Activated T-cell treated with anti-CD3 and anti-CD28 coated beads, Interleukin-2, amount 50 U/mL, for 72 hours (primary cell): ENCODE measurements around the gene SRGAP3. TPM values are rescaled to one million over a fixed set of nuclear protein-coding genes. Genes with fewer than 3 reads are reported as not detected.

ENCODE experiments used
- ATAC-seq, 2 donors: fragments of 150-1000 bp; cut with Tn5 transposase; replicated peaks in 1 of 2; 2 replicates each; pipeline ENCODE4 v1.10.0; 2021; ENCODE audit warnings: moderate library complexity in 2 of 2, mild to moderate bottlenecking in 1 of 2
- DNase-seq, 2 donors: peaks; one replicate each; pipeline ENCODE4 v3.0.0; 2021 to 2022; ENCODE audit warnings: mixed read lengths in 1 of 2
- H3K27ac Mint-ChIP-seq: one replicate; pipeline ENCODE4 v1.8.0; 2022; ENCODE audit warnings: mild to moderate bottlenecking, moderate library complexity, mixed read lengths
- H3K27me3 Mint-ChIP-seq: one replicate; pipeline ENCODE4 v1.8.0; 2022; ENCODE audit warnings: low read depth, mixed read lengths
- H3K36me3 Mint-ChIP-seq, 2 donors: one replicate each; pipeline ENCODE4 v1.8.0; 2022; ENCODE audit warnings: mixed read lengths in 2 of 2, mild to moderate bottlenecking in 1 of 2; ENCODE audit not compliant: insufficient read depth in 2 of 2
- H3K4me1 Mint-ChIP-seq: one replicate; pipeline ENCODE4 v1.8.0; 2022; ENCODE audit warnings: low read depth, mixed read lengths
- H3K4me3 Mint-ChIP-seq, 2 donors: one replicate each; pipeline ENCODE4 v1.8.0; 2022; ENCODE audit warnings: mild to moderate bottlenecking in 2 of 2, mixed read lengths in 2 of 2, moderate library complexity in 2 of 2
- H3K9me3 Mint-ChIP-seq, 2 donors: one replicate each; pipeline ENCODE4 v1.8.0; 2022; ENCODE audit warnings: mixed read lengths in 2 of 2
- total RNA-seq, 2 donors: library from RNA; stranded (reverse); gene quantifications; one replicate each; pipeline ENCODE4 v1.2.3, GENCODE V29; 2022

Gene SRGAP3
- total RNA-seq, 2 donors from 2014 or later, result 2.8 to 3.0 TPM

GRCh38 chr3:9230596-9230995 lies 18.9 kb downstream of the SRGAP3 start:
- H3K9me3 Mint-ChIP-seq, result no peaks in the 10 kb centered on the region
- ATAC-seq, result no peak
- no peaks in the 10 kb centered on the region for H3K36me3 Mint-ChIP-seq

GRCh38 chr3:9229879-9230278 lies 19.6 kb downstream of the SRGAP3 start:
- Mint-ChIP-seq H3K36me3 (no peaks in the 10 kb centered on the region), H3K4me3 (no peak overlapping the region), H3K4me1 (peaks cover 8% of the 10 kb centered on the region), H3K9me3 (no peaks in the 10 kb centered on the region), H3K27me3 (no peaks in the 10 kb centered on the region), H3K27ac (no peak overlapping the region)
- ATAC-seq (no peak), DNase-seq (no peak)

More at GRCh38 chr3:9230596-9230995, 18.9 kb downstream of the SRGAP3 start:
- Mint-ChIP-seq H3K27me3 (no peaks in the 10 kb centered on the region), H3K4me1 (peaks cover 5% of the 10 kb centered on the region), H3K4me3 (no peak overlapping the region), H3K27ac (no peak overlapping the region)
- no peak for DNase-seq

GRCh38 chr3:9229325-9229724 lies 20.1 kb downstream of the SRGAP3 start:
- Mint-ChIP-seq H3K4me1 (peaks cover 14% of the 10 kb centered on the region), H3K4me3 (no peak overlapping the region), H3K27me3 (no peaks in the 10 kb centered on the region), H3K27ac (no peak overlapping the region), H3K36me3 (no peaks in the 10 kb centered on the region), H3K9me3 (no peaks in the 10 kb centered on the region)
- ATAC-seq, result no peak
- no peak for DNase-seq

GRCh38 chr3:9226326-9226725 lies 23.1 kb downstream of the SRGAP3 start:
- Mint-ChIP-seq H3K36me3 (no peaks in the 10 kb centered on the region), H3K4me1 (peaks cover 31% of the 10 kb centered on the region), H3K9me3 (no peaks in the 10 kb centered on the region), H3K27me3 (peaks cover 4% of the 10 kb centered on the region), H3K4me3 (no peak overlapping the region), H3K27ac (no peak overlapping the region)
- ATAC-seq, result no peak
- no peak for DNase-seq

- Mint-ChIP-seq H3K4me1 (peaks cover 31% of the 10 kb centered on the region), H3K4me3 (no peak overlapping the region), H3K36me3 (no peaks in the 10 kb centered on the region), H3K9me3 (no peaks in the 10 kb centered on the region), H3K27me3 (peaks cover 4% of the 10 kb centered on the region), H3K27ac (no peak overlapping the region)
- ATAC-seq, result no peak
- DNase-seq, result no peak
These were observed 24.2 kb downstream of the SRGAP3 start for GRCh38 chr3:9225268-9225667.

- H3K36me3 Mint-ChIP-seq, result no peaks in the 10 kb centered on the region
- H3K4me3 Mint-ChIP-seq, result no peak overlapping the region
- peak overlapping the region; percentile 16 for H3K27ac Mint-ChIP-seq
- peaks cover 31% of the 10 kb centered on the region for H3K4me1 Mint-ChIP-seq
- H3K9me3 Mint-ChIP-seq, result no peaks in the 10 kb centered on the region
- ATAC-seq (peak; percentile 93 to 94), DNase-seq (peak; percentile 50 to 53)
- peaks cover 4% of the 10 kb centered on the region for H3K27me3 Mint-ChIP-seq
These were observed 25.0 kb downstream of the SRGAP3 start for GRCh38 chr3:9224490-9224889.

GRCh38 chr3:9223672-9224071 lies 25.8 kb downstream of the SRGAP3 start:
- H3K27me3 Mint-ChIP-seq, result peaks cover 4% of the 10 kb centered on the region
- no peak overlapping the region for H3K27ac Mint-ChIP-seq
- DNase-seq (no peak), ATAC-seq (no peak)
- H3K4me1 Mint-ChIP-seq, result peaks cover 31% of the 10 kb centered on the region
- H3K36me3 Mint-ChIP-seq, result no peaks in the 10 kb centered on the region
- H3K9me3 Mint-ChIP-seq, result no peaks in the 10 kb centered on the region
- H3K4me3 Mint-ChIP-seq, result no peak overlapping the region

- Mint-ChIP-seq H3K4me3 (no peak overlapping the region), H3K9me3 (no peaks in the 10 kb centered on the region), H3K27me3 (peaks cover 4% of the 10 kb centered on the region), H3K4me1 (peaks cover 31% of the 10 kb centered on the region), H3K36me3 (no peaks in the 10 kb centered on the region), H3K27ac (no peak overlapping the region)
- DNase-seq, result no peak
- no peak for ATAC-seq
These were observed 26.3 kb downstream of the SRGAP3 start for GRCh38 chr3:9222956-9223639.

- H3K9me3 Mint-ChIP-seq, result no peaks in the 10 kb centered on the region
- no peak for DNase-seq
- no peaks in the 10 kb centered on the region for H3K36me3 Mint-ChIP-seq
- no peak overlapping the region for H3K4me3 Mint-ChIP-seq
- H3K27ac Mint-ChIP-seq, result no peak overlapping the region
- H3K27me3 Mint-ChIP-seq, result peaks cover 4% of the 10 kb centered on the region
- peak in 1 of 2 donors; percentile 27 for ATAC-seq
- peaks cover 31% of the 10 kb centered on the region for H3K4me1 Mint-ChIP-seq
These were observed 27.4 kb downstream of the SRGAP3 start for GRCh38 chr3:9222049-9222448.

- Mint-ChIP-seq H3K27ac (no peak overlapping the region), H3K9me3 (no peaks in the 10 kb centered on the region), H3K27me3 (peaks cover 4% of the 10 kb centered on the region), H3K36me3 (no peaks in the 10 kb centered on the region), H3K4me1 (peaks cover 18% of the 10 kb centered on the region), H3K4me3 (no peak overlapping the region)
- no peak for ATAC-seq
- no peak for DNase-seq
These were observed 31.0 kb downstream of the SRGAP3 start for GRCh38 chr3:9218514-9218846.

- Mint-ChIP-seq H3K27ac (no peak overlapping the region), H3K9me3 (no peaks in the 10 kb centered on the region), H3K4me3 (no peak overlapping the region), H3K27me3 (peaks cover 4% of the 10 kb centered on the region), H3K36me3 (no peaks in the 10 kb centered on the region), H3K4me1 (peaks cover 18% of the 10 kb centered on the region)
- DNase-seq (no peak), ATAC-seq (no peak)
These were observed 31.5 kb downstream of the SRGAP3 start for GRCh38 chr3:9217784-9218513.

- Mint-ChIP-seq H3K27me3 (peaks cover 3% of the 10 kb centered on the region), H3K27ac (no peak overlapping the region), H3K4me3 (no peak overlapping the region), H3K9me3 (no peaks in the 10 kb centered on the region), H3K4me1 (peaks cover 11% of the 10 kb centered on the region), H3K36me3 (no peaks in the 10 kb centered on the region)
- ATAC-seq (no peak), DNase-seq (no peak)
These were observed 32.7 kb downstream of the SRGAP3 start for GRCh38 chr3:9216736-9217135.

- no peak for DNase-seq
- no peak overlapping the region for H3K4me3 Mint-ChIP-seq
- H3K9me3 Mint-ChIP-seq, result no peaks in the 10 kb centered on the region
- no peaks in the 10 kb centered on the region for H3K36me3 Mint-ChIP-seq
- no peaks in the 10 kb centered on the region for H3K27me3 Mint-ChIP-seq
- peaks cover 8% of the 10 kb centered on the region for H3K4me1 Mint-ChIP-seq
- ATAC-seq, result no peak
- H3K27ac Mint-ChIP-seq, result no peak overlapping the region
These were observed 34.8 kb downstream of the SRGAP3 start for GRCh38 chr3:9214599-9214998.

GRCh38 chr3:9214185-9214584 lies 35.3 kb downstream of the SRGAP3 start:
- ATAC-seq (no peak), DNase-seq (no peak)
- Mint-ChIP-seq H3K27ac (no peak overlapping the region), H3K36me3 (no peaks in the 10 kb centered on the region), H3K4me1 (peaks cover 8% of the 10 kb centered on the region), H3K27me3 (no peaks in the 10 kb centered on the region), H3K9me3 (no peaks in the 10 kb centered on the region), H3K4me3 (no peak overlapping the region)
